MM.1S (cell line): ENCODE data around the gene GC.

Experiments
- EZH2 ChIP-seq: fragments of 300-600 bp; sonication (generic); optimal IDR thresholded peaks from 2 replicates; pipeline ENCODE3; 2017; ENCODE audit warnings: low read depth, mild to moderate bottlenecking, antibody characterized with exemption, low read length, mixed read lengths
- TF ChIP-seq, protein P1 (sequence below): fragments of 300-600 bp; sonication (generic); IDR thresholded peaks from 2 replicates; pipeline ENCODE4 v1.5.1; 2016; ENCODE audit warnings: antibody characterized with exemption, low read length, mixed read lengths

- TF ChIP-seq, protein P1, sequence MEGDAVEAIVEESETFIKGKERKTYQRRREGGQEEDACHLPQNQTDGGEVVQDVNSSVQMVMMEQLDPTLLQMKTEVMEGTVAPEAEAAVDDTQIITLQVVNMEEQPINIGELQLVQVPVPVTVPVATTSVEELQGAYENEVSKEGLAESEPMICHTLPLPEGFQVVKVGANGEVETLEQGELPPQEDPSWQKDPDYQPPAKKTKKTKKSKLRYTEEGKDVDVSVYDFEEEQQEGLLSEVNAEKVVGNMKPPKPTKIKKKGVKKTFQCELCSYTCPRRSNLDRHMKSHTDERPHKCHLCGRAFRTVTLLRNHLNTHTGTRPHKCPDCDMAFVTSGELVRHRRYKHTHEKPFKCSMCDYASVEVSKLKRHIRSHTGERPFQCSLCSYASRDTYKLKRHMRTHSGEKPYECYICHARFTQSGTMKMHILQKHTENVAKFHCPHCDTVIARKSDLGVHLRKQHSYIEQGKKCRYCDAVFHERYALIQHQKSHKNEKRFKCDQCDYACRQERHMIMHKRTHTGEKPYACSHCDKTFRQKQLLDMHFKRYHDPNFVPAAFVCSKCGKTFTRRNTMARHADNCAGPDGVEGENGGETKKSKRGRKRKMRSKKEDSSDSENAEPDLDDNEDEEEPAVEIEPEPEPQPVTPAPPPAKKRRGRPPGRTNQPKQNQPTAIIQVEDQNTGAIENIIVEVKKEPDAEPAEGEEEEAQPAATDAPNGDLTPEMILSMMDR, result peak; percentile 35
- TF ChIP-seq EZH2, result no peak
Measured at GRCh38 chr4:71709961-71710360, 73.9 kb downstream of the GC start.
